Mesenchymal stem cell (in vitro differentiated cells and primary cell): ENCODE measurements around the gene NKD2.

ENCODE experiments used
- DNase-seq: peaks from one replicate; pipeline ENCODE4 v3.0.0-alpha.2; 2013
- H2AFZ ChIP-seq: one replicate; pipeline ENCODE4 v1.6.1; 2013; ENCODE audit warnings: low read depth, mild to moderate bottlenecking, control low read depth, inconsistent platforms, low read length, moderate library complexity
- H2AK5ac ChIP-seq: 2 replicates; pipeline ENCODE4 v1.6.1; 2013; ENCODE audit warnings: low read length, moderate library complexity, mild to moderate bottlenecking, inconsistent platforms; ENCODE audit not compliant: severe bottlenecking
- H2BK120ac ChIP-seq: one replicate; pipeline ENCODE4 v1.6.1; 2013; ENCODE audit warnings: low read depth, mild to moderate bottlenecking, inconsistent platforms, low read length, moderate library complexity
- H2BK12ac ChIP-seq, 2 experiments: one replicate each; pipeline ENCODE4 v1.6.1; 2013; ENCODE audit warnings: inconsistent platforms in 2 of 2, low read length in 2 of 2, mild to moderate bottlenecking in 2 of 2, moderate library complexity in 2 of 2, control low read depth in 1 of 2
- H2BK15ac ChIP-seq: one replicate; pipeline ENCODE4 v1.6.1; 2013; ENCODE audit warnings: mild to moderate bottlenecking, low read depth, inconsistent platforms; ENCODE audit not compliant: poor library complexity, severe bottlenecking
- H2BK5ac ChIP-seq: 2 replicates; pipeline ENCODE4 v1.6.1; 2013; ENCODE audit warnings: low read depth, mild to moderate bottlenecking, low read length, control low read depth, inconsistent platforms; ENCODE audit not compliant: poor library complexity, severe bottlenecking
- H3K14ac ChIP-seq, 2 experiments: one replicate each; pipeline ENCODE4 v1.6.1; 2013; ENCODE audit warnings: inconsistent platforms in 2 of 2, low read length in 2 of 2, control low read depth in 1 of 2, mild to moderate bottlenecking in 1 of 2, moderate library complexity in 1 of 2
- H3K18ac ChIP-seq, 2 experiments: one replicate each; pipeline ENCODE4 v1.6.1; 2013; ENCODE audit warnings: inconsistent platforms in 2 of 2, low read length in 2 of 2, control low read depth in 1 of 2, low read depth in 1 of 2, mild to moderate bottlenecking in 1 of 2
- H3K23ac ChIP-seq, 2 experiments: one replicate each; pipeline ENCODE4 v1.6.1; 2013; ENCODE audit warnings: inconsistent platforms in 2 of 2, low read length in 2 of 2, mild to moderate bottlenecking in 2 of 2, moderate library complexity in 2 of 2, control low read depth in 1 of 2
- H3K27ac ChIP-seq: 2 replicates; pipeline ENCODE4 v1.5.1; 2013; ENCODE audit warnings: mild to moderate bottlenecking, moderate library complexity, low read length, control low read depth, inconsistent platforms; ENCODE audit not compliant: poor library complexity, severe bottlenecking
- H3K27me3 ChIP-seq, 2 experiments: 2 replicates each; pipeline versions ENCODE4 v1.6.1 to v1.7.0; 2013; ENCODE audit warnings: low read length in 2 of 2, mild to moderate bottlenecking in 2 of 2, moderate library complexity in 2 of 2, control low read depth in 1 of 2, inconsistent platforms in 1 of 2; ENCODE audit not compliant: control insufficient read depth in 1 of 2, insufficient read depth in 1 of 2
- H3K36me3 ChIP-seq, 2 experiments: 2 replicates each; pipeline versions ENCODE4 v1.6.1 to v1.7.0; 2013; ENCODE audit warnings: low read length in 2 of 2, control low read depth in 1 of 2, inconsistent platforms in 1 of 2, low read depth in 1 of 2, mild to moderate bottlenecking in 1 of 2; ENCODE audit not compliant: insufficient read depth in 2 of 2, control insufficient read depth in 1 of 2
- H3K4ac ChIP-seq, 2 experiments: one replicate each; pipeline ENCODE4 v1.6.1; 2013; ENCODE audit warnings: inconsistent platforms in 2 of 2, low read length in 2 of 2, mild to moderate bottlenecking in 2 of 2, moderate library complexity in 2 of 2, control low read depth in 1 of 2, low read depth in 1 of 2
- H3K4me1 ChIP-seq: 2 replicates; pipeline ENCODE4 v1.6.1; 2013; ENCODE audit warnings: low read depth, low read length, control low read depth; ENCODE audit not compliant: control insufficient read depth, insufficient read depth
- H3K4me2 ChIP-seq: 2 replicates; pipeline ENCODE4 v1.6.1; 2013; ENCODE audit warnings: low read length, mild to moderate bottlenecking, inconsistent platforms; ENCODE audit not compliant: poor library complexity, severe bottlenecking
- H3K4me3 ChIP-seq, 2 experiments: 2 replicates each; pipeline versions ENCODE4 v1.5.1 to v1.7.0; 2013; ENCODE audit warnings: low read length in 2 of 2, mild to moderate bottlenecking in 2 of 2, control low read depth in 1 of 2, low read depth in 1 of 2; ENCODE audit not compliant: insufficient read depth in 1 of 2
- H3K79me1 ChIP-seq: replicated peaks from 2 replicates; pipeline ENCODE4 v1.6.1; 2013; ENCODE audit warnings: mild to moderate bottlenecking, control low read depth, low read length, inconsistent platforms; ENCODE audit not compliant: poor library complexity, severe bottlenecking
- H3K9ac ChIP-seq: 2 replicates; pipeline ENCODE4 v1.7.0; 2013; ENCODE audit warnings: mild to moderate bottlenecking, low read length, moderate library complexity
- H3K9me3 ChIP-seq: 2 replicates; pipeline ENCODE4 v1.7.0; 2013; ENCODE audit warnings: mild to moderate bottlenecking, low read length; ENCODE audit not compliant: control insufficient read depth
- H4K8ac ChIP-seq: one replicate; pipeline ENCODE4 v1.6.1; 2013; ENCODE audit warnings: inconsistent platforms, mild to moderate bottlenecking, low read length, moderate library complexity
- H4K91ac ChIP-seq: one replicate; pipeline ENCODE4 v1.6.1; 2013; ENCODE audit warnings: mild to moderate bottlenecking, low read length, inconsistent platforms
- WGBS: methylation state at CpG from one replicate; pipeline ENCODE4 v1.1.7; 2013; ENCODE audit warnings: mixed read lengths; 5-methylcytosine and 5-hydroxymethylcytosine counted together

Gene NKD2

DNA sequence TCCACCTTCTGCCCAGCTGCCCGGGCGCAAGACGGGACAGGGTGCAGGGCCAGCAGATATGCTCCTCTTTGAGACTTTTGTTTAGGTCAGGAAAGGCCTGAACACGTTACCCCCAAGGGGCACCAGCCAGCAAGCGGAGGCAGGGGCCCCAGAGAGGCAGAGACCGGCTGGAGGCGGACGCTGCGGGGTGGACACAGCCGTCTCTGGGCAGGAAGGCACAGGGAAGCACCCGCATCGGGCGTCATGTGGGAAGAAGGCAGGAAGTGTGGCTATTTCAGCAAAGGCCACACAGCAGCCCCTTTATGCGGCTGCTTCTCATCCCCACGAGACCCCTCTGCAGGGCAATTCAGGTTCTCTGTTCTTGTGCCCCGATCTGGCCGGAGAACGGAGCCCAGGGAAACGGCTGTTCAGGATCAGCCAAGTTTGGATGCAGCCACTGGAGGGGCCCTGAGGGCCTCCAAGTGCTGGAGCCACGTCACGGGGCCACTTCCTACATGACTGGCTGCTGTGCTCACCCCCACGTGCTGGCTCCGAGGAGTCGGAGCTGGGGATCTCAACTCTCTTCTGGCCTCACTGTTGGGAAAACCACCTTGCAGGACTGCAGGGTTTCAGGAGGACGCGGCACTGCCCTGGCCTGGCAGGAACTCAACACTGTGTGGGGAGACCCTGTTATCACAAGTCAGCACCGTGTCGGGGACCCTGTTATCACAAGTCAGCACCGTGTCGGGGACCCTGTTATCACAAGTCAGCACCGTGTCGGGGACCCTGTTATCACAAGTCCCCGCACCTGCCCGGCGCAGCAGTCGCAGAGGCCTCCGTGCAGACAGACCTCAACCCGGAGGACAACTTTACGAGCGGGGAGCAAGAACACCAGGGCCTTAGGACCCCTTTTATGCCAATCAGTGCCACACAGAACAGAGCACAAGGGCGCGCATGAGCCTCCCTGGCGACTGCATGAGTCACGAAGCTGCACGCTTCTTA lies 58.8 kb downstream of the NKD2 start:
- no peak overlapping the region for H3K9ac ChIP-seq
- H3K18ac ChIP-seq: no peak overlapping the region
- no peak overlapping the region for H4K91ac ChIP-seq
- no peak overlapping the region for H4K8ac ChIP-seq
- no peak overlapping the region for H3K4me2 ChIP-seq
- 93% methylated on average over 45 of the region's 45 CpGs for WGBS
- H2BK12ac ChIP-seq: no peak overlapping the region
- no peak overlapping the region for H2BK5ac ChIP-seq
- H3K79me1 ChIP-seq: no peaks in the 10 kb centered on the region
- no peaks in the 10 kb centered on the region for H3K9me3 ChIP-seq
- no peak overlapping the region for H2AFZ ChIP-seq
- peaks cover 0 to 10% of the 10 kb centered on the region in 2 experiments for H3K36me3 ChIP-seq
- H3K4me3 ChIP-seq: no peak overlapping the region
- no peak overlapping the region for H3K4ac ChIP-seq
- no peak overlapping the region for H2BK15ac ChIP-seq
- no peak overlapping the region for H2BK120ac ChIP-seq
- no peak overlapping the region for H3K14ac ChIP-seq
- no peaks in the 10 kb centered on the region for H3K27me3 ChIP-seq
- H2AK5ac ChIP-seq: no peak overlapping the region
- no peak overlapping the region for H3K23ac ChIP-seq
- DNase-seq: no peak
- no peaks in the 10 kb centered on the region for H3K4me1 ChIP-seq
- no peak overlapping the region for H3K27ac ChIP-seq

DNA sequence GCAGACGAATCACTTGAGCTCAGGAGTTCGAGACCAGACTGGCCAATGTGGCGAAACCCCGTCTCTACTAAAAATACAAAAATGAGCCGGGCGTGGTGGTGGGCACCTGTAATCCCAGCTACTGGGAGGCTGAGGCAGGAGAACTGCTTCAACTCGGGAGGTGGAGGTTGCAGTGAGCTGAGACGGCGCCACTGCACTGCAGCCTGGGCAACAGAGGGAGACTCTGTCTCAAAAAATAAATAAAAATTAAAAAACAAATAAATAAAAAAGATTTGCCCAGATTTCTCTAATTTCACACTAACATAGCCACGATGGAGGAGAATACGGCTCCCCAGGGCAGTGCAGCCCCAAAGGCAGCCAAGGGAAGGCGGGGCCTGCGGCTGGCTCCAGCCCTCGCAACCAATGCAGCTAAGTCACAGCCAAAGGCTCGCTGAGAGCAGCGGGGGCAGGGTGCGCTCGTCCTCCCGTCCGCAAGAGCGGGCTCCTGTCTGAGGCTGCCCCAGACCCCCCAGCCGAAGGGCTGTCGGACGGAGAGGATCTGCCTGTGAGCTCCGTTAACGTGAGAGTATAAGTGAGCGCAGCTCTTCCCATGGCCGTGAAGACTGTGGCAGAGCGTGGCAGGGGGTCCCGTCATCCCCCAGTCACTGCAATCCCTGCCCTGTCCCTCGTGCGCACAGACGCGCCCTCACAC lies 59.7 kb downstream of the NKD2 start:
- 94% methylated on average over 32 of the region's 34 CpGs for WGBS
- no peak overlapping the region for H2AK5ac ChIP-seq
- no peak overlapping the region for H3K9ac ChIP-seq
- H3K27me3 ChIP-seq: no peaks in the 10 kb centered on the region
- H4K8ac ChIP-seq: no peak overlapping the region
- H2BK12ac ChIP-seq: no peak overlapping the region
- no peaks in the 10 kb centered on the region for H3K9me3 ChIP-seq
- no peak for DNase-seq
- H4K91ac ChIP-seq: peak overlapping the region; percentile 27
- no peaks in the 10 kb centered on the region for H3K4me1 ChIP-seq
- no peak overlapping the region for H3K4me3 ChIP-seq
- H3K4ac ChIP-seq: no peak overlapping the region
- H3K79me1 ChIP-seq: no peaks in the 10 kb centered on the region
- no peak overlapping the region for H2BK5ac ChIP-seq
- H2BK120ac ChIP-seq: no peak overlapping the region
- H3K4me2 ChIP-seq: no peak overlapping the region
- H3K36me3 ChIP-seq: peaks cover 0 to 5% of the 10 kb centered on the region in 2 experiments
- H2BK15ac ChIP-seq: no peak overlapping the region
- no peak overlapping the region for H3K27ac ChIP-seq
- no peak overlapping the region for H3K18ac ChIP-seq
- H3K23ac ChIP-seq: no peak overlapping the region
- H3K14ac ChIP-seq: no peak overlapping the region
- H2AFZ ChIP-seq: no peak overlapping the region

DNA sequence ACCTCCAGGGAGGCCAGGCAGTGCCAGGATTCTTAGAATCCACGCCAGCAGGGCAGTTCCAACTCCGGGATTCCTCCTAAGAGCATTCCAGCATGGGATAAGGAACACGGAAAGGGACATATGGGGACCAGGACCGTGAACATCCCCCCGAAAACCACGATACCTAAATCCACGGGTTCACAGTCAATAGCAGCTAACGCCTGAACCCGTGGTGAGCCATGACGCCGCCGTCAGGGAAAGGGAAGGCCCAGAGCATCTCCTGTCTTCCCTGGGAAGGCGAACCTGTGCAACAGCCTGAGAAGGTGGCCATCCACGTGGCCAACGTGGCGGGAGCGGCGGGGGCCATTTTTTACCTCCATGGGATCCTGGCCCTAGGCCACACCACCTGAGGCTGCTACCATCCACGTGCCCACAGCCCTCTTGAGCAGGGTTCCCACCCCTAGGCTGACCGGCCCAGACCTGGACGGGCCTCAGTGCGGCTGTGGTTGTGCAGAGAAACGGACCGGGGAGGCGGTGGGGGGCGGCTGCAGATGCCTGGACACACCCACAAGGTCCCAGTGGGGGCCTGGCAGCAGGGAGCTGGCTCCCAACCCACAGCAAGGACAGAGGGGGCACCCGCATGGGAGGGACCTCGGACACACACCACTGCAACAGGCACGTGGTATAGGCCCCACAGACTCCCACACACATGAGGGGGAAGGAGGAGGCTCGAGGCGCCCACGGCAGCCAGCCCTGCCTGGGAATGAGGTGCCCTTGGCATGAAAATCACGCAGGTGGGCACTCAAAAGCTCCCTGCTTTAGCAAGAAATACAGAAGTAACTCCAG lies 60.5 kb downstream of the NKD2 start:
- peaks cover 0 to 7% of the 10 kb centered on the region in 2 experiments for H3K36me3 ChIP-seq
- no peak overlapping the region for H3K4ac ChIP-seq
- no peaks in the 10 kb centered on the region for H3K9me3 ChIP-seq
- no peak overlapping the region for H2BK12ac ChIP-seq
- H2AK5ac ChIP-seq: no peak overlapping the region
- no peak overlapping the region for H4K8ac ChIP-seq
- H3K18ac ChIP-seq: no peak overlapping the region
- no peak overlapping the region for H3K4me2 ChIP-seq
- peaks cover 2% of the 10 kb centered on the region for H3K4me1 ChIP-seq
- H4K91ac ChIP-seq: no peak overlapping the region
- WGBS: 97% methylated on average over 33 of the region's 33 CpGs
- H2BK120ac ChIP-seq: no peak overlapping the region
- H3K4me3 ChIP-seq: no peak overlapping the region
- H2BK15ac ChIP-seq: no peak overlapping the region
- no peak overlapping the region for H2AFZ ChIP-seq
- no peak overlapping the region for H3K9ac ChIP-seq
- no peaks in the 10 kb centered on the region for H3K27me3 ChIP-seq
- DNase-seq: no peak
- no peak overlapping the region for H3K14ac ChIP-seq
- no peaks in the 10 kb centered on the region for H3K79me1 ChIP-seq
- no peak overlapping the region for H3K23ac ChIP-seq
- no peak overlapping the region for H2BK5ac ChIP-seq
- no peak overlapping the region for H3K27ac ChIP-seq
